Measurements from ENCODE around the gene CD247. TPM values are rescaled to one million over a fixed set of nuclear protein-coding genes. Genes with fewer than 3 reads are reported as not detected.
A peak's percentile ranks its signal among the peaks of the same experiment; 100 is the strongest.

The CD247 gene
- total RNA-seq, 2 donors from 2014 or later = 0.79 to 1.1 TPM

GRCh38 chr1:167440345-167440744 is 78.0 kb downstream of the CD247 start:
- peak; percentile 53 for DNase-seq (ENCODE audit: low spot score)
- Histone ChIP-seq H3K27ac (no peak overlapping the region), H3K4me3 (no peak overlapping the region), H3K9me3 (no peaks in the 10 kb centered on the region), H3K4me1 (peaks cover 0 to 13% of the 10 kb centered on the region in 2 donors), H3K27me3 (no peaks in the 10 kb centered on the region), H3K36me3 (no peaks in the 10 kb centered on the region)
- no peak for TF ChIP-seq CTCF (IDR thresholded peaks at IDR 0.05)

GRCh38 chr1:167439301-167439988 is 78.9 kb downstream of the CD247 start:
- Histone ChIP-seq H3K4me3 (peak overlapping the region in 1 of 2 donors; percentile 34), H3K27ac (no peak overlapping the region), H3K27me3 (no peaks in the 10 kb centered on the region), H3K36me3 (no peaks in the 10 kb centered on the region), H3K9me3 (no peaks in the 10 kb centered on the region), H3K4me1 (peaks cover 0 to 13% of the 10 kb centered on the region in 2 donors)
- peak in 1 of 2 donors; percentile 36 for TF ChIP-seq CTCF (IDR thresholded peaks at IDR 0.05)
- peak; percentile 59 for DNase-seq (ENCODE audit: low spot score)

GRCh38 chr1:167438171-167439138 is 79.9 kb downstream of the CD247 start:
- Histone ChIP-seq H3K4me1 (peaks cover 0 to 13% of the 10 kb centered on the region in 2 donors), H3K4me3 (no peak overlapping the region), H3K27ac (no peak overlapping the region), H3K36me3 (no peaks in the 10 kb centered on the region), H3K27me3 (no peaks in the 10 kb centered on the region), H3K9me3 (no peaks in the 10 kb centered on the region)
- no peak for TF ChIP-seq CTCF (IDR thresholded peaks at IDR 0.05)
- peak; percentile 21 for DNase-seq (ENCODE audit: low spot score)

- Histone ChIP-seq H3K36me3 (no peaks in the 10 kb centered on the region), H3K4me3 (no peak overlapping the region), H3K27me3 (no peaks in the 10 kb centered on the region), H3K9me3 (no peaks in the 10 kb centered on the region), H3K27ac (no peak overlapping the region), H3K4me1 (peaks cover 0 to 13% of the 10 kb centered on the region in 2 donors)
- no peak for DNase-seq (ENCODE audit: low spot score)
- TF ChIP-seq CTCF (IDR thresholded peaks at IDR 0.05) = no peak
Observed at GRCh38 chr1:167435484-167435883, 82.8 kb downstream of the CD247 start.

GRCh38 chr1:167434306-167434705 is 84.0 kb downstream of the CD247 start:
- no peak overlapping the region for H3K27ac ChIP-seq
- H3K4me3 ChIP-seq = no peak overlapping the region
- TF ChIP-seq CTCF (IDR thresholded peaks at IDR 0.05) = no peak
- H3K9me3 ChIP-seq = no peaks in the 10 kb centered on the region
- DNase-seq (ENCODE audit: low spot score) = no peak
- peaks cover 0 to 6% of the 10 kb centered on the region in 2 donors for H3K4me1 ChIP-seq
- H3K27me3 ChIP-seq = no peaks in the 10 kb centered on the region
- no peaks in the 10 kb centered on the region for H3K36me3 ChIP-seq

Data from right atrium auricular region (tissue), 2 donors.